Measurements from ENCODE around the gene ATM. TPM values are rescaled to one million over a fixed set of nuclear protein-coding genes. Genes with fewer than 3 reads are reported as not detected.

ATM gene
- total and polyA plus RNA-seq, 2 donors (not counting 1 experiment from before 2014, with no cell fraction given): 37.5 to 123 TPM

GRCh38 chr11:108220721-108221336 lies 2.0 kb upstream of the ATM start:
- Histone ChIP-seq H3K4me2 (ENCODE audit: extremely low read depth, insufficient read depth, low read length) (peak overlapping the region; percentile 79), H4K20me1 (ENCODE audit: control insufficient read depth, extremely low read depth, insufficient read depth, low read length) (no peaks in the 10 kb centered on the region), H3K27ac (ENCODE audit: insufficient read depth, low read length) (peak overlapping the region; percentile 96), H2AFZ (ENCODE audit: low read length) (peak overlapping the region; percentile 57), H3K4me3 (replicated peaks in 1 of 4; ENCODE audit: control extremely low read depth in 1 of 4, insufficient read depth in 1 of 4, low read depth in 3 of 4, low read length in 4 of 4) (peak overlapping the region; percentile 83 to 99 (median 88)), H3K36me3 (ENCODE audit: control insufficient read depth, insufficient read depth, low read length) (no peaks in the 10 kb centered on the region), H3K9ac (ENCODE audit: insufficient read depth, low read length) (peak overlapping the region; percentile 36), H3K9me3 (ENCODE audit: control insufficient read depth, insufficient read depth, low read depth, low read length) (no peaks in the 10 kb centered on the region), H3K4me1 (ENCODE audit: control insufficient read depth, extremely low read depth, insufficient read depth, low read length) (peaks cover 5% of the 10 kb centered on the region), H3K79me2 (ENCODE audit: control insufficient read depth, insufficient read depth, low read length) (peaks cover 76% of the 10 kb centered on the region), H3K27me3 (ENCODE audit: control insufficient read depth, insufficient read depth, low read length) (no peaks in the 10 kb centered on the region)
- peak in 1 of 2 donors; percentile 9 for TF ChIP-seq CTCF (conservative IDR thresholded peaks at IDR 0.05 in 1 of 2, IDR thresholded peaks at IDR 0.05 in 1 of 2; ENCODE audit: low read depth in 1 of 2, low read length in 2 of 2)
- TF ChIP-seq EZH2 (IDR thresholded peaks at IDR 0.05; ENCODE audit: low read length, missing control alignments): no peak
- DNase-seq (ENCODE audit: low read depth in 2 of 2): peak in 1 of 2 donors; percentile 24

- H3K27me3 ChIP-seq (ENCODE audit: control insufficient read depth, insufficient read depth, low read length): no peaks in the 10 kb centered on the region
- H3K9me3 ChIP-seq (ENCODE audit: control insufficient read depth, insufficient read depth, low read depth, low read length): no peaks in the 10 kb centered on the region
- peak overlapping the region; percentile 96 for H3K27ac ChIP-seq (ENCODE audit: insufficient read depth, low read length)
- peak; percentile 53 to 77 for DNase-seq (ENCODE audit: low read depth in 2 of 2)
- peak overlapping the region; percentile 57 for H2AFZ ChIP-seq (ENCODE audit: low read length)
- peaks cover 75% of the 10 kb centered on the region for H3K79me2 ChIP-seq (ENCODE audit: control insufficient read depth, insufficient read depth, low read length)
- H3K9ac ChIP-seq (ENCODE audit: insufficient read depth, low read length): peak overlapping the region; percentile 36
- no peak for TF ChIP-seq CTCF (conservative IDR thresholded peaks at IDR 0.05 in 1 of 2, IDR thresholded peaks at IDR 0.05 in 1 of 2; ENCODE audit: low read depth in 1 of 2, low read length in 2 of 2)
- no peak for TF ChIP-seq EZH2 (IDR thresholded peaks at IDR 0.05; ENCODE audit: low read length, missing control alignments)
- peak overlapping the region; percentile 79 for H3K4me2 ChIP-seq (ENCODE audit: extremely low read depth, insufficient read depth, low read length)
- H4K20me1 ChIP-seq (ENCODE audit: control insufficient read depth, extremely low read depth, insufficient read depth, low read length): no peaks in the 10 kb centered on the region
- H3K4me3 ChIP-seq (replicated peaks in 1 of 4; ENCODE audit: control extremely low read depth in 1 of 4, insufficient read depth in 1 of 4, low read depth in 3 of 4, low read length in 4 of 4): peak overlapping the region; percentile 83 to 99 (median 88)
- H3K4me1 ChIP-seq (ENCODE audit: control insufficient read depth, extremely low read depth, insufficient read depth, low read length): peaks cover 5% of the 10 kb centered on the region
- H3K36me3 ChIP-seq (ENCODE audit: control insufficient read depth, insufficient read depth, low read length): no peaks in the 10 kb centered on the region
These were observed 1.5 kb upstream of the ATM start for GRCh38 chr11:108221371-108221770.

- Histone ChIP-seq H3K9me3 (ENCODE audit: control insufficient read depth, insufficient read depth, low read depth, low read length) (no peaks in the 10 kb centered on the region), H2AFZ (ENCODE audit: low read length) (peak overlapping the region; percentile 92), H3K4me2 (ENCODE audit: extremely low read depth, insufficient read depth, low read length) (peak overlapping the region; percentile 79), H4K20me1 (ENCODE audit: control insufficient read depth, extremely low read depth, insufficient read depth, low read length) (no peaks in the 10 kb centered on the region), H3K4me1 (ENCODE audit: control insufficient read depth, extremely low read depth, insufficient read depth, low read length) (peaks cover 5% of the 10 kb centered on the region), H3K27me3 (ENCODE audit: control insufficient read depth, insufficient read depth, low read length) (no peaks in the 10 kb centered on the region), H3K9ac (ENCODE audit: insufficient read depth, low read length) (peak overlapping the region; percentile 91), H3K79me2 (ENCODE audit: control insufficient read depth, insufficient read depth, low read length) (peaks cover 75% of the 10 kb centered on the region), H3K36me3 (ENCODE audit: control insufficient read depth, insufficient read depth, low read length) (no peaks in the 10 kb centered on the region), H3K4me3 (replicated peaks in 1 of 4; ENCODE audit: control extremely low read depth in 1 of 4, insufficient read depth in 1 of 4, low read depth in 3 of 4, low read length in 4 of 4) (peak overlapping the region; percentile 83 to 99 (median 88)), H3K27ac (ENCODE audit: insufficient read depth, low read length) (peak overlapping the region; percentile 96)
- DNase-seq (ENCODE audit: low read depth in 2 of 2): no peak
- TF ChIP-seq EZH2 (IDR thresholded peaks at IDR 0.05; ENCODE audit: low read length, missing control alignments): no peak
- TF ChIP-seq CTCF (conservative IDR thresholded peaks at IDR 0.05 in 1 of 2, IDR thresholded peaks at IDR 0.05 in 1 of 2; ENCODE audit: low read depth in 1 of 2, low read length in 2 of 2): no peak
These were observed 825 bp upstream of the ATM start for GRCh38 chr11:108221911-108222573.
